Stimulated activated CD8-positive, alpha-beta memory T cell treated with anti-CD3 and anti-CD28 coated beads, Interleukin-7, amount 100 ng/mL, for 48 hours (primary cell): Measurements from ENCODE around the gene GALR2.

Source experiments
- DNase-seq, 2 donors: peaks; one replicate each; pipeline ENCODE4 v3.0.0-alpha.2; 2020; ENCODE audit warnings: low read depth in 1 of 2; ENCODE audit errors: extremely low read depth in 1 of 2

Gene GALR2

DNA sequence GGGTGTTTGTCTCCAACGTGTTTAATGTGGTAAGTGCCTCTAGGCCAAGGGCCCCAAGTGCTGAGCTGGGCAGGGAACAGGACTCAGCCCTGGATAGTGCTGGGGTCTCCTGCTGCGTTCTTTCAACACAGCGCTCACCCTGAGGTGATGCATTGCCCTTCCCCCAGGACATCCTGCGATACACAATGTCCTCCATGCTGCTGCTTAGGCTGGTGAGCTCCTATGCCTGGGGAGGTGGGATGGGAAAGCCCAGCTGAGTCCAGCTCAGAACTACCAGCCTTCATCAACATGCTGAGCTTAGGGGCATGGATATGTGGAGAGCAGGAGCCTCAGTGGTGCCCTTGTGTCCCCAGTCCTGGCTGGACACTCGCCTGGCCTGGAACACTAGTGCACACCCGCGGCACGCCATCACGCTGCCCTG lies 5.0 kb downstream of the GALR2 start:
- DNase-seq: no peak

DNA sequence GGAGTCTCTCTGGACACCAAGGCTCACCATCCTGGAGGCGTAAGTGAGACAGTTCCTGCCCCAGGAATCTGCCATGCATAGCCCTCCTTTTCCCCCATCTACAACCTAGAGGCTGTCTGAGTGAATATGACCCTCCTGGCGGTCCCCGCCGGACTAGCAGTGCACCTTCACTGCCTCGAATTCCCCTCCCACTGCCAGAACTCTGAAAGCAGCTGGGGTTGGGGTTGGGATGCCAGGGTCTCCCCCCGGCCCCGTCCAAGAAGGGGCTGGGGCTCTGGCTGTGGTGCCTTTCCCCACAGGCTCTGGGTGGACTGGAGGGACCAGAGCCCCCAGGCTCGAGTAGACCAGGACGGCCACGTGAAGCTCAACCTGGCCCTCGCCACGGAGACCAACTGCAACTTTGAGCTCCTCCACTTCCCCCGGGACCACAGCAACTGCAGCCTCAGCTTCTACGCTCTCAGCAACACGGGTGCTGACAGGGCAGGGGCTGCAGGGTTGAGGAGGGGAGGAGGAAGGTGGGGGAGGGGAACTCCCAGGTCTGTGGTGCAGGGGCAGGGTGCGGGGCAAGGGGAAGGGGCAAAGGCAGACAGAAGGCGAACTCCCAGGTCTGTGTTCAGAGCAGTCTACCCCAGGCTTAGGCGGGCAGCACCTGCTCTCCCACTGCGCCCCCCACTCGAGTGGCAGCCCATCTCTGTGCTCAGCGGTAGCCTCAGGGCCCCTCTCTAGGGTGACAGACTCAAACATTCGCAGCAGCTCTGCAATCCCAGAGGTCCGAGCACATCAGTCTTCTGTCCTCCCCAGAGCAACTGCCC lies 5.6 kb downstream of the GALR2 start:
- no peak for DNase-seq

DNA sequence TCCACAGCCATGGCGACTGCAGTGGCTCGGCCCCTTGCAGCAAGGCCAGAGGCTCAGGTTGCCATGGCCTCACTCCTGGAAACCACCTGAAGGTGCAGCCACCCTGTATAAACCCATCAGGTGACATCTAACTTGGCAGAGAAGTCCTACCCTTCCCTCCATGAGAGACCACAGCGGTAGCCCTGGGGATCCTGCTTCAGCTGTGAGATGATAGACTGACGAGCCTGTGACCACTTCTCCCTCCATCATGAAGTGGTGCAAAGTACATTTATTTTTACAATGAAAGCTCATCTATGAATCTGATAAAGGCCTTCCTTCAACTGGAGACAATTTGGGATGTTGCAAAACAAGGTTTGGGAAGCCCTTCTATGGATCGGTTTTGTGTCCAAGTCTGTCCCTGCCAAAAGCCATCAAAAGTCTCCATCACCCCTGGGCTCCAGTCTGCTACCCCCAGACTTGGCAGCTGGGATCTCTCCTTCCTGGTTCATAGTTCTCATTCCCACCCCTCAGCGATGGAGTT lies 6.2 kb downstream of the GALR2 start:
- no peak for DNase-seq

DNA sequence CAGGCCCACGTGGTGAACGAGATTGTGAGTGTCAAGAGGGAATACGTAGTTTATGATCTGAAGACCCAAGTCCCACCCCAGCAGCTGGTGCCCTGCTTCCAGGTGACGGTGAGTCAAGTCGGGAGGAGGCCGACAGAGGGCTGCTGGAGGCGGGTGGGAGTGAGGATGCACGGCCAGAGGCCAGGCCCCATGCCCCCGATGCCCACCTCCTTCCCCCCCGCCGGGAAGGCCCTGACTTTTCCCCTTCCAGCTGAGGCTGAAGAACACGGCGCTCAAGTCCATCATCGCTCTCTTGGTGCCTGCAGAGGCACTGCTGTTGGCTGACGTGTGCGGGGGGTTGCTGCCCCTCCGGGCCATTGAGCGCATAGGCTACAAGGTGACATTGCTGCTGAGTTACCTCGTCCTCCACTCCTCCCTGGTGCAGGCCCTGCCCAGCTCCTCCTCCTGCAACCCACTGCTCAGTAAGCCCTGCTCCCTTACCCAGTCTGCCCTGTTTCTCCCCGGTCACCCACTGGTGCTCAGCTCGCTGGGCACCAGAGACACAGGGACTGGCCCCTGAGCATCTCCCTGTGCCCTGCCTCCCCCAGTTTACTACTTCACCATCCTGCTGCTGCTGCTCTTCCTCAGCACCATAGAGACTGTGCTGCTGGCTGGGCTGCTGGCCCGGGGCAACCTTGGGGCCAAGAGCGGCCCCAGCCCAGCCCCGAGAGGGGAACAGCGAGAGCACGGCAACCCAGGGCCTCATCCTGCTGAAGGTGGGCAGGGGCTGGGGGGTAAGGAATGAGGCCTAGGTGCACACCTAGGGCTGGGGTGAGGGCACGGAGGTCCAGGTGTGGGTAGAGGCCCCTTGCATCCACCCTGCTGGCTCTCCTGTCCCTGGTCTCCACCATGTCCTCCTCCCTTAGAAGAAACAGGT lies 7.0 kb downstream of the GALR2 start:
- no peak for DNase-seq

DNA sequence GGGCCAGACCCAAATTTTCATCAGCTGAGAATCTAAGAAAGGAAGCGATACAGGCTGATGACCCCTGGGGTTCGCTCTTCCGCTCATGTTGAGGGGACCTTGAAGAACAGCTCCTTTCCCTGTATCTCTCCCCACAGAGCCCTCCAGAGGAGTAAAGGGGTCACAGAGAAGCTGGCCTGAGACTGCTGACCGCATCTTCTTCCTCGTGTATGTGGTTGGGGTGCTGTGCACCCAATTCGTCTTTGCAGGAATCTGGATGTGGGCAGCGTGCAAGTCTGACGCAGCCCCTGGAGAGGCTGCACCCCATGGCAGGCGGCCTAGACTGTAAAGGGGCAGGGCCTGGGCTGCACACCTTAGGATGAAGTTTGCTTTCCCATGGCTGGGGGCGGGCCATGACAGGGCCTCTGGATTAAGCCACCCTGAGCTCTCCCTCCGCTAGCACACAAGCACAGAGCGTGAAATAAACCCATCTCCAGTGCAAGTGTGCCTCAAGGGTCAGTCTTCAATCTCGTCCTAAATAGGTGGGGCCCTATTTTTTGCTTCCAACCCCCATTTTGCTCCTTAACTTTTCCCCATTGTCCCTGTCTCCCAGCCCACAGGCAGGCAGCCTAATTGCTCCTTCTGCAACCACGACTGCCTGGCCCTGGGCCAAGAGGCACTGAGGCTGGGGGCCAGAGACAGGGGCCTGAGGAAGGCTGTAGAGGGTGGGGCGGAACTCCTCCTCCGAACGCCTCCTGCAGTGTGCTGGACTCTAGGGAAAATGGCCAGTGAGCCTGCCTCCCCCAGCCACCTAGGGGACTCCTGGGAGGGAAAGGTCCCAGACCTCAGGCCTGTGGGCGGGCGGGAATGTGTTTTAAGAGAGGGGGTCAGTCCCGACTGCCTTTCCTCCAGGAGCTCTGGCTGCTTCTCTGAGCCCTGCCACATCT lies 8.0 kb downstream of the GALR2 start:
- DNase-seq: no peak

DNA sequence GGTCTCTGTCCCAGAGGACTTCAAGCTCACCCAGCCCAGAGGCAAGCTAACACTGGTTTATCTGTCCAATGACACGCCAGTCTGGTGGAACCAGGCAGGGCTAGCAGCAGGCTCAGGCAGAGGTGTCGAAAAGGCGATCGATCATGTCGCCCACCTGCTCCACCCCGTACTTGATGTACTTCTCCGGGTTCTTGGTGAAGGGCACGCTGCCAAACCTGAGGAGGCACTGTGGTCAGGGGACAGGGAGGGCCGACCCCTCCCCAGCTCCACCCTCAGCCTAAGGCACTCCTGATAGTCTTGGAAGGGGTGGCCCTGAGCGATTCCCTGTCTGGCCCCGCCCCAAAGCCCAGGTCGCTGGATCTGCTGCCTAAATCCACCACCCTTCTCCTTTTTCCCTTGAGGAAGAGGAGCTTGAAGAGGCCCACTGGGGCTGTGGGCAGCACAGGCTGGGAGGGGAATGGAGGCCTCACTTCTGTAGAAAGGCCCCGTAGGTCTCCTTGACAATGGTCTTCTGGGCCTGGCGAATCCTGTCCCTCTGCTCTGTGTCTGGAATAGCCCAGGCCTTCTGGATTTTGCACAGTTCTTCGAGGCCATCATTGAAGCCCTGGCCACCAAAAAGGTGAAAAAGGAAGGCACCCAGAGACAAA lies 9.1 kb downstream of the GALR2 start:
- no peak for DNase-seq

DNA sequence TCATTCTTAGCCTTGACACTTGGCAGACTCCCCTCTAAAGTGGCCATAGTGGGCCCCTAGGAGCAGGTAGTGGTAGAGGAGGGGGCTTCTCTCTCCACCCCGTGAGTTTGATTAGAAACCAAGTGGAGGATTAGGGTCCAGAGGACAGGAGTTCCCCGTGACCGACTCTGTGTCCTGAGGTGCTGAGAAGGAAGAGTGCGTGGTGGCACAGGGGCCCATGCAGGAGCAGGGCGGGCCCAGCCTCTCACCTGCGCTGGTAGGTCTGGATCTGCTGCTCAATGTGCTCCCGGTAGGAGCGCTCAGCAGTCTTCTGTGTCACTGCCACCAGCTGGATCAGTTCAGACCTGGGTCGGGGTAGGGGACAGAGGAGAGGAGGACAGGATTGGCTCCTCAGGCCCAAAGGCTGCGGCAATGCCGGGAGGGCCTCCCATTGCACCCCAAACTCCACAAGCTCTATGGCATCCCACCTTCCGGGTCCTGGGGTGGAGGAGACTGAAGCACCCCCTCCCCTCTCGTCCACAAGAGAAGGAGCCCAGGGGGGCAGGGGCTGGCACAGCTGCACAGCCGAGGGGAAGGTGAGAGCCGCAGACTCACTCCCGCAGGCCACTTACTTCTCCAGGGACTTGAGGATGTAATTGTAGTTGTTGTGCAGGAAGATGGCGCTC lies 10.6 kb downstream of the GALR2 start:
- DNase-seq: no peak

DNA sequence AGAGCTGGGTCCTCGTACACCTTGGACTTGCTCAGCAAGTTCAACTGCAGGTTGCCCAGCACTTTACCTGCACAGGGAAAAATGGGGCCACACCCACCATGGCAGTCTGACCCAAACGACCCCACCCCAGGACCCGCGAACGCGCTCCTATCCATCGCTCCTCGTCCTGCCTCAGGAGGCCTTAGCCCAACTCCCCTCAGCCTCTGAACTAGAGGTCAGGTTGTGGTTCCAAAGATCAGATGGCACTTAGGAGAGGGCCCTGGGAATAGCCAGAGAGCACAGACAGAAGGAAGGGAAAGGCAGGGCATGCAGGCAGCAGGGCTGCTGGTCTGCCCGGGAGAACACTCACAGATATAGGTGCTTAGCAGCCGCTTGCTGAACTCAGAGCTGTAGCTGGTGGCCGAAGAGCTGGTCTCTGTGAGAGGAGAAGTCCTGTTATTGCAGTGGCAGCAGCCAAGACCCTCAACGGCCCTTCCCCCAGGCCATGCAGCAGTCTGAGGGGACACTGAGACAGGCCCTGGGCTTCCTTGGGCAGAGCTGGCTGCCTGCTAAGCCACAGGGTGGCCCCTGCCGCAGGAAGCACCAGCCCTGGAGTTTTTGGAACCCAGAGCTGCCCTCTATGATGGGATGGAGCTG lies 11.3 kb downstream of the GALR2 start:
- DNase-seq: no peak

DNA sequence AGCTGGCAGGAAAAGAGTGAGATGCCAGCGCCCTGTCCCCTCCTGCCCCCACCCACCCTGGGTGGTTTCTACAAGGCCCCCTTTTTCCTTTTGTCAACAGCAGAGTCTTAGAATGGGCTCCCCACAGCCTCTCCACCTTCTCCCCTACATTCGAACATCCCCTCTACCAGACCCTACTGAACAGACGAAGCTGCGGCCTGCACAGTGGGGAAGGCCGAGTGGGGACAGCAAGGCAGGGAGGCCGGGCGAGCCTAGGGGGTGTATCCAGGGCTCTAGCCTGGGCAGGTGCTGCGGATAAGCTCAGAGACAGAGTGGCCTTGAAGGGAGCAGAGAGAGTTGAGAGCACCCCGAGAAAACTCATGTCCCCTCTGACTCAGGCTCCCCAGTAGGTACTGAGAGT lies 11.8 kb downstream of the GALR2 start:
- DNase-seq: no peak

DNA sequence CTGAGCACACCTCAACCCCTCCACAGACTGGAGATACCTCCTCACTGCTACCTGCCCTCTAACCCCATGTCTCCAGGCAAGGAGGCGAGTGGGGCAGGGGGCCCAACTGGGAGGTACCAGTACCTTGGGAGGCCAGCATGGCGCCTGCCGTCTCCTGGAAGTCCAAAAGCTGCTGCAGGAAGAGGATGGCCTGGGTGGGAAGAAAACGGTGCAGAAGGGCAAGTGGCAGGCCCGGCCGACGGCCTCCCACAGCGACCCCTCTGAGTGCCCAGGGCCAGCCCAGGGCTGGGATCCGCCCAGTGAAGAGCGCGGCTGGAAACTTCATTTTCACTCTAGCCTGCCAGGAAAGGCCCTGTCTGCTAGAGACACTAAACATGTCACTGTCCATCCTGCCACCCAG lies 12.9 kb downstream of the GALR2 start:
- DNase-seq: no peak

DNA sequence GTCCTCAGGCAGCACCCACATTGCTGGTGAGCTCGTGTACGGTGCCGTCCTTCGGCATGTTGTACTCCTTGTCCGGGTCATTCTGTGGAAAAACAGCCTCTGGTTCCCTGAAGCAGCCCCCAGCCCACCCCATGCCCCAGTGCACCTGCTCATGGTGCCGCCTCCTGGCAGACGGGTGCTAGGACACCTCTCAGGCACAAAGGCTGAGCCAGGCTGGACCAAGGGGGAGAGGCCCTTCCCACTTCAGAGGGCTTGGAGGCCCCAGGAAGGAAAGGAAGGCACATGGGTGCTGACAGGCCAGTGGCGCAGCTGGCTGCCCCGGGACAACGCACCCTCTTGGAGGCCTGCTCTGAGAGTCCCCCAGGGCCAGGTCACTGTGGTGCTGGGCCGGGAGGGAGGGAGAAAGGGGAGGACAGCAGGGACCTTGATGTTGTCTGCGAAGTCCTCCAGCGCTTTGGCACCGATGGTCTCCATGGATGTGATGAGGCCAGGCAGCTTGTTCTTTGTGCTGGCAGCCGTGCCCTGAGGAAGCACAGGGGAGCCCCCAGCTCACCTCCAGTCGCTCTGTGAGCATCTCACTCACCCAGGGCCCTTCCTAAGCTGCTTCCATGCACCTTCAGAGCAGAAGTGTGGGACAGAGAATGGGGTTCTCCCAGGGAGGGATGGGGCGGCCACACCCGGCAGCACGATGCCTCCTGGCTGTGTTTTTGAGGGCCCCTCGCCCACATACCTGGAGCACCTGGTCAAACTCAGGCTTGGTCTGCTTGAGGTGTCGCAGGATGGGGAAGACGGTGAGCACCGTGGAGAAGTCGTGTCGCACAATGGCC lies 13.7 kb downstream of the GALR2 start:
- DNase-seq: no peak

DNA sequence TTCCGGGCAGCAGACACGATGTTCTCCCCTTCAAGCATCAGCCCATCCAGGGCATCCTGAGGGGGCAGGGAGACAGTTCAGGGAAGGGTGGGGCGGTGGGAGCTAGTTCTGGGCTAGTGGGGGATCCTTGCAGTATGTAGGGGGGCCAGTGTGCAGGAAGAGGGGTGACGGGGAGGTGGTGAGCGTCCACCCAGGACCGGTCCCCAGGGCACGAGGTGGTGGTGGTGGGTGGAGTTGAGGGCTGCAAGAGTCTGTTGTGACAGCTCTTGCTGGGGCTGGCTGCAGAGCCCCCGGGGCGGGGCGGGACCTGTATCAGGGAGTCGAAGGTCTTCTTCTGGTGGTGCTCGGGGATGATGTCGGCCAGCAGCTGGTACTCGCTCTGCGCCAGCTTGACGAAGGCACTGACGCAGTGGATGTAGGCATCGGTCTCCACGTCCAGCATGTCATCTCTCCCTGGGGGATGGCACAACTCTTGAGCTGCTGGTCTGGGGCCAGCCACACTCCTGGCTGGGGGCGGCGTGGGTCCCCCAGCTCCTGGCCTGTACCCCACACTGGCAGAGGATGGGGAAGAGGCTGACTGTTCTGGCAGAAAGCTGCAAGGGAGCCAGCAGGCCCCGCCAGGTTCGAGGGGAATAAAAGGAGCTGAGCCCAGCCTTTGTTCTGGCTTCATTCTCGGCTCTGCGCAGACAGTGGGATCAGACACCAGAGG lies 14.4 kb downstream of the GALR2 start:
- DNase-seq: no peak

DNA sequence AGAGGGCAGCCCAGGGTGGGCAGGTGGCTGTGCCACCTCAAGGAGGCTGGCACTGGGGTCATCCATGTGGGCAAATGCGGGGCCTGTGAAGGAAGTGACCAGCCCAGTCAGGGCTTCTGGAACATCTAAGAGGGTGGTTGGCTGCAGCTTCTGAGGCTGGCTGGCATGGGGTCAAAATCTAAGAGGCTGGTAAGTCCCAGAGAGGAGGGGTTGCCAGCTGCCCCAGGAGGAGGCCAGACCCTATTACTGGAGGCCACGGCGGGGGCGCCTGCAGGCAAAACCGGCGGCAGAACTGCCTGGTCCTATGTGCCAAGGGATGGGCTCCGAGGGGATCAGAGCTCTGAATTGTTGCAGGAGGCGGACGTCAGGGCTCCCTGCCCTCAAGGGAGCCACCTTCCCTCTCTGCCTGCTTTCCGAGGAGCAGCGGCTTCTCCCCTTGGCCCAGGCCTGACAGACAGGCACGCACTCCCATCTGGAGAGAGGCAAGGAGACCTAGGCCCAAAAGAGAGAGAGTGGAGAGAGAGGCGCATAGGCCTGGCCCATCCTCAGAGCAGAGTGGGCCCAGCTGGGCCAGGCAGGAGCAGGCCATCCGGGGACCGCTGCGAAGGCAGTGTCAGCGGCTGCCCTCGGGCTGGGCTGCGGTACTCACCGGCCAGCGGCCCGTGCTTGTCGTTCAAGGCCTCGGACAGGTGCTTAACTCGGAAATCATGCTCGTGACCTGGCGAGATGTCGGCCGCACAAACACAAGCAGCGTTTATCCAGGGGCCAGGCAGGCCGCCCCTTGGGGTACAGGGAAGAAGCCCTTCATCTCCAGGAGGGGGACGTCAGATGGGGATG lies 15.3 kb downstream of the GALR2 start:
- no peak for DNase-seq

DNA sequence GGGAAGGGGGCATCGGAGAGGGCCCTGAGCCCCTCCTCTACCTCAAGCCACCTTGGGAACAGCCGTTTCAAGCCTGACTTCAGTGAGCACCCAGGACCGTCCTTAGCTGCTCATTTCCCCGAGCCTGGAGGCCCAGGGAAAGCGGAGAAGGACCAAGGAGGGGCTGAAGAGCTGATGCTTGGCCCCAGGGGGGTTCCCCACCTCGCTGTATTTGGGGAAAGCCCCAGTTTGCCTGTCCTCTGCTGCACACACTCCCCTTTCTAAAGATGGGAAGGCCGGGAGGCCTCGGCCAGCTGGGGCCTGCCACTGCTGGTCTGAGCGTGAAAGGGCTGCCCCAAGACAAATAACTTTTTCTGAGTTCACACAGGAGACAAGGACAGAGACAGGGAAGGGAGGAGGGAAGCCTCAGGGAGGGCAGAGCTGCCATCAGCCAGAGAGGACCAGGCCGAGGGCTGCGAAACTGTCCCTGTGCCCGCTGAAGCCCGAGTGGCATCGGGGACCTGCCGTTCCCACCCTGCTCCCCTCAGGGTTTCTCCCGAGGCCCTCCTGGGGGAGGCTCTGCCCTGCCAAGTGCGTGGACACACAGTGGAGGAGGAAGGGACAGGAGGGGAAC lies 16.0 kb downstream of the GALR2 start:
- DNase-seq: no peak

DNA sequence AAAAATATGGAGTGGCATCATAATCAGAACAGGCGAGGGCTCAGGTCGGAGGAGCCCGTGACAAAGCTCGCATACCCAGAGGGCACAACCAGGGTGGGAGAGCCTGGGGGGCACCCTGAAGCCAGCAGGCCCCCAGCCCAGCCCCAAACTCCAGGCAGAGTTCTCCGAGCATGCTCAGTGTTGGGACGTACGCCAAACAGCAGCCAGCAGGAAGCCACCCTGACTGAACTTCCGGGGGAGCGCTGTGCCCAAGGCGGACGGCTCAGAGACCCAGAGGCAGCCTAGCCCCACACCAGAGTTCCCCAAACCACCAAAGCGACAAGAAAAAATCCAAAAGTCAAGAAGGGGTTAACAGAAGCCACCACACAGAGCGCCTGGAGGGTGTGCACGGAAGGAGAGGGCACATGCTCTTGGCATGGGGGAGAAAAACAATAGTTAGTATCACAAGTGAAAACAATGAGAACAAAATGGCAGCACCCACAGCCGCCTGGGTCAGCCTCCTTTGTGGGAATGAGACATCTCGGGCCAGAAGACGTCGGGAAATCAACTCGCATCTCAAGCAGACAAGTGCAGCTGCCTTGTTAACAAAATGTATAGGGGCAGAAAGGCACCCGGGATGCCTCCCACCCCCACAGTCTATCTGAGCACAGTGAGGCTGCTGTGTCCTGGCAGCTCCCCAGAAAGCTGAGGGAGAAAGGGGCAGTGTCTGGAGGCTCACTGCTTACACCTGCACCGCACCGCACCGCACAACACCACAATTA lies 17.1 kb downstream of the GALR2 start:
- DNase-seq: no peak
